GM12801 (cell line): ENCODE data around the gene MBNL1.

Experiments used
- CTCF ChIP-seq: IDR thresholded peaks from one replicate; pipeline ENCODE4 v1.5.1; 2011; ENCODE audit warnings: control low read depth; ENCODE audit not compliant: insufficient read length; ENCODE audit errors: extremely low read depth

The MBNL1 gene

GRCh38 chr3:152269056-152269830, 514 bp downstream of the MBNL1 start:
- no peak for TF ChIP-seq CTCF

- TF ChIP-seq CTCF: no peak
Observed at GRCh38 chr3:152269831-152270734, 1.4 kb downstream of the MBNL1 start.

- no peak for TF ChIP-seq CTCF
Observed at GRCh38 chr3:152270937-152271336, 2.2 kb downstream of the MBNL1 start.

GRCh38 chr3:152271501-152272236, 2.9 kb downstream of the MBNL1 start:
- TF ChIP-seq CTCF: no peak

- TF ChIP-seq CTCF: no peak
Observed at GRCh38 chr3:152272771-152273242, 4.1 kb downstream of the MBNL1 start.

GRCh38 chr3:152276681-152277080, 8.0 kb downstream of the MBNL1 start:
- no peak for TF ChIP-seq CTCF

- TF ChIP-seq CTCF: no peak
Observed at GRCh38 chr3:152277198-152277597, 8.5 kb downstream of the MBNL1 start.
